ENCODE measurements around the gene PATE4. TPM values are rescaled to one million over a fixed set of nuclear protein-coding genes. Genes with fewer than 3 reads are reported as not detected.

Gene PATE4
- total RNA-seq = not detected

GRCh38 chr11:125833016-125833415 is at the start of gene PATE4:
Gene PATE4, plus strand, starts transcription at chr11:125833316. Its CDS starts 44 bp downstream, at chr11:125833360.

GRCh38 chr11:125787827-125788226 is 45.3 kb upstream of the PATE4 start, which contains the start of gene PATE3:
Gene PATE3, plus strand, starts transcription at chr11:125788127. Its CDS starts 25 bp downstream, at chr11:125788152.

GRCh38 chr11:125887373-125888324 is 54.5 kb downstream of the PATE4 start, which contains the start of gene HYLS1:
Gene HYLS1, plus strand, starts transcription at chr11:125887668. Its CDS starts 11,701 bp downstream, at chr11:125899369.

Other genes starting within 250 kb of the PATE4 start
- 100 to 1,000 TPM; 220 to 315 TPM for gene STT3A, start 240.5 kb upstream of the PATE4 start, total RNA-seq
- gene CHEK1, start 208.2 kb upstream of the PATE4 start, total RNA-seq = 10 to 100 TPM; 23.1 to 40.3 TPM
- gene ACRV1, start 152.5 kb upstream of the PATE4 start, total RNA-seq = under 1 TPM in 1 of 2 donors, not detected in 1; under 0.01 TPM
- not detected for gene PATE1, start 87.0 kb upstream of the PATE4 start, total RNA-seq
- under 1 TPM in 1 of 2 donors, not detected in 1; 0.69 TPM for gene PATE2, start 54.5 kb upstream of the PATE4 start, total RNA-seq
- not detected for gene PATE3, start 45.2 kb upstream of the PATE4 start, total RNA-seq
- 10 to 100 TPM in 1 of 2 donors, 1 to 10 TPM in 1; 9.3 to 12.0 TPM for gene HYLS1, start 54.4 kb downstream of the PATE4 start, total RNA-seq
- gene PUS3, start 69.9 kb downstream of the PATE4 start, total RNA-seq = 10 to 100 TPM in 1 of 2 donors, 1 to 10 TPM in 1; 6.9 to 14.3 TPM
- under 1 TPM; under 0.01 to 0.69 TPM for gene DDX25, start 71.2 kb downstream of the PATE4 start, total RNA-seq
- gene VSIG10L2, start 112.7 kb downstream of the PATE4 start, total RNA-seq = not detected
- 10 to 100 TPM; 44.0 to 60.9 TPM for gene CDON, start 229.6 kb downstream of the PATE4 start, total RNA-seq